ENCODE results near the gene PLEKHG4B. TPM values are rescaled to one million over a fixed set of nuclear protein-coding genes. Genes with fewer than 3 reads are reported as not detected.

The PLEKHG4B gene
- total and polyA plus RNA-seq, 2 of the 8 experiments (the other 6 are each of a cell fraction or from before 2014, with no cell fraction given): 31.1 to 43.6 TPM

DNA sequence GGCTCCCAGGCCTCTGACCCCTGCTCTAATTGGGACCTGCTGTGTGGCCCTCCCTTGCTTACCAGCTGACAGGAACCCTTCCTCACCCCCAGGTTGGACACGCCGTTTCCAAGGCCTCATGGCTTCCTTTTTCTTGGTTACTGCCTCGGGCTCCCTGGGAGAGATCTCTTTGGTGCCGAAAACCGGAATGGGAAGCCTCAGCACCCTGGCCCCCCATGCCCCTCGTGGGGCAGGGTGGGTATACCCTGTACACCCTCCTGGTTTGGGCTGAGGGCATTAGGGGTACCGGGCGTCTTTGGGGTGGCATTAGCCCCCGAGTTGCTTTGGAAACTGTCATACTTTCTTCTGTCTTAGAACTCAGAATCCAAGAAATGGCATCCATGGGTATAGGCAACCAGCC lies 89.2 kb downstream of the PLEKHG4B start (continued):
- TF ChIP-seq JUN (IDR thresholded peaks at IDR 0.05; ENCODE audit: low read depth, low read length) (no peak), GABPA (IDR thresholded peaks at IDR 0.05; ENCODE audit: borderline replicate concordance, insufficient read depth, low read length) (no peak), RAD21 (IDR thresholded peaks at IDR 0.05 in 1 of 2, conservative IDR thresholded peaks at IDR 0.05 in 1 of 2; ENCODE audit: low read depth in 2 of 2, low read length in 2 of 2) (no peak), KDM5A (IDR thresholded peaks at IDR 0.05; ENCODE audit: low read length) (no peak), CBX8 (IDR thresholded peaks at IDR 0.05; ENCODE audit: borderline replicate concordance, low read depth, low read length) (no peak), RFX5 (IDR thresholded peaks at IDR 0.05; ENCODE audit: borderline replicate concordance, low read depth, low read length) (no peak), TAF1 (IDR thresholded peaks at IDR 0.05; ENCODE audit: low read depth, low read length) (no peak), EGR1 (IDR thresholded peaks at IDR 0.05; ENCODE audit: borderline replicate concordance, low read depth, low read length) (no peak), MAFK (IDR thresholded peaks at IDR 0.05; ENCODE audit: low read depth, low read length) (no peak)
